Pulmonary artery endothelial cell (primary cell): Measurements from ENCODE around the gene MMADHC. TPM values are rescaled to one million over a fixed set of nuclear protein-coding genes. Genes with fewer than 3 reads are reported as not detected.
A peak's percentile ranks its signal among the peaks of the same experiment; 100 is the strongest.

Experiments used
- DNase-seq: peaks from one replicate; pipeline ENCODE4 v3.0.0-alpha.2; 2011; ENCODE audit warnings: low read depth, low spot score
- total RNA-seq: library from RNA; depleted of rRNA; stranded (reverse); fragments of >200 nt; gene quantifications from 2 replicates; pipeline ENCODE4 v1.2.3, GENCODE V29; 2014

MMADHC gene
- total RNA-seq = 174 and 204 TPM in 2 replicates

DNA sequence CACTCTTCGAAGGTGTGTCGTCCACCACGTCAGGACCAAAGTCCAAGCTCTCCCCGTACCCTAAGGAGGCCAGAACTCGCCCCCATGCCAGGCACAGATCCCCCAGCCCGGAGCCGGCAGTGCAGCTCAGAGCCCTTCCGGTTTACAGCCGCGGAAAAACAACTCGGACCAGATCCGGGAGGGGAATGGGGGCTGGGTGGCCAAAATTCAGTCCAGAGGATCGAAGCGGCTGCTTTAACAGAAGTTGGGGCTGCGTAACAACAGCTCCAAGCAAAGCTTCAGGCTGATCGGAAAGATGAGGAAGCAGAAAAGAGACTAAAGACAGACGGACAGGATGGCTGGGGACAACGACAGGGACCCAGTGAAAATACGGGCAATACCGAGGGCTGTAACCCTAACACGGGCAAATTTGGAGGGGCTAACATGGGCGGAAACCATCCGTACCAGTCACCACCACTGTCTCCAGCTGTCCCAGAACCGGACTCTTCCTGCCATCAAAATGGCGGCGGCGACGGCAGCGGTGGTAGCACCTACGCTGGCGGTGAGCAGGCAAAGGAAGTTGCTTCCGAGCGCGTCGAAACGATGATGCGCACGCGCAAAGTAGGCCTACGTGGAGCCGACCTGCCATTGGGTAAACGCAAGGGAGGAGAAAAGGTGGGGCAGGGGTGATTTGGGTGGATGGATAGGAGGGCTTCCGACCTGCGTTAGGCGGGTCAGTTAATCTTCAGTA lies at the start of gene MMADHC:
TSS of gene MMADHC (minus strand) at position 556 of the 730 bp plus-strand sequence. CDS start 678 bp downstream, outside the sequence.
- peak; percentile 88 for DNase-seq

- no peak for DNase-seq
Observed at GRCh38 chr2:149634103-149634502, 46.5 kb upstream of the MMADHC start.

DNA sequence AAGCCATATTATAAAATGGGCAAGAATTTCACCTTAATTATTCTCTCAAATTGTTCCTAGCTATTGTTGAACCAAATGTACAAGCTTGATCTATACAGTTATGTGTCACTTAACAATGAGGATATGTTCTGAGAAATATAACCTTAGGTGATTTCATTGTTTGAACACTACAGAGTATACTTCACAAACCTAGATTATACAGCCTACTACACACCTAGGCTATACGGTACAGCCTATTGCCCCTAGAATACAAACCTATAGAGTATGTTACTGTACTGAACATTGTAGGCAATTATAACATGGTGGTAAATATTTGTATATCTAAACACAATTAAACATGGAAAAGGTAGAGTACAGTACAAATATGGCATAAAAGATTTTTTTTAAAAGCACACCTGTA lies 42.9 kb upstream of the MMADHC start:
- no peak for DNase-seq

GRCh38 chr2:149629026-149629425 lies 41.5 kb upstream of the MMADHC start:
- no peak for DNase-seq

DNA sequence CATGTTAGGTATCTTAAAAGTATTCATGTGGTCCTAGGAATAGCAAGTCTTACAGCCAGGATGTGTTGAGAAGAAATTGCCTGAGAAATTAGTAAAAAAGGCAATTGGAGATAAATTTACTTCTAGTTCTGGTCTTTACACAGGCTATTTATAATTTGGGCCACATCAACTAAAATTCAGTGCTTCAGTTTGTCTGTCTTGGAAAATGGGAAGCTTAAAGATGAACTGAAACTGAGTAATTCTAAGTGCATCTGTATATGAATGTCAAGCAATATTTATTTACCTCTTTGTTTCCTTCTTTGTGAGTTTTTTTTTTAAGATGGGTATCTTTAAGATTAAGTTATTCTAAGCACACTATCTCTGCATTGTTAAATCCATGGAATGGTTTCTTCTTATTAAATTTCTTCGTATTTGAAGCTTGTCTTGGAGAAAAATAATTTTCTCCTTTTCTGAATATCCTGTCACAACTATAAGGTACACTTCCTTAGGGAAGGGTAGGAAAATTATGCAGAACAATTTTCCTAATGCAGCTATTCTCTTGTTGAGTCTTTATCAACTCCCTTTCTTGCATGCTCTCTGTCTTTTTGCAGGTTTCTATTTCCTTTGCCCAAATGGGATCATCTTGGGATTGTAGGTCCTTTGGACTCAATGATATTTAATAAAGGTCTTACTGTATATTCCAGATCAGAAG lies 39.7 kb upstream of the MMADHC start:
- no peak for DNase-seq

- DNase-seq = no peak
Observed at GRCh38 chr2:149625671-149626070, 38.1 kb upstream of the MMADHC start.

DNA sequence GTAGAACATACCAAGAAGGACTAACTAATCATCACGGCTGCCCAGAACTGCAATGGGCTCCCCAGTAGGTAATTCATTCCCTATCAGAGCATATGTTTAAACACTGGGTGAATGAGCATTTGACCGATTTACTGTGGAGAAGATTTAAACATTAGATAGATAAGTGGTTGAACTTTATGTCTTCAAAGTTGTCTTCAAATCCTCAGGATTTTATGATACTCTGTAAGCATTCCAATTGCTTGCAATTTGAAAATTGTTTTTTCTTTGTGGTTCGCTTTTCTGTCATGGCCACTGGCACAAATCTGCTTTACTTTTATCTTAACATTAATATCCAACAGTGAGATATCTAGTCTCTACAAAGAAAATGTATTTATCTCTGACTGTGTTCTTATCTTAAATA lies 37.7 kb upstream of the MMADHC start:
- DNase-seq = no peak

- no peak for DNase-seq
Observed at GRCh38 chr2:149622343-149622742, 34.8 kb upstream of the MMADHC start.

GRCh38 chr2:149617476-149617875 lies 29.9 kb upstream of the MMADHC start:
- no peak for DNase-seq

GRCh38 chr2:149616681-149617456 lies 29.3 kb upstream of the MMADHC start:
- DNase-seq = no peak

DNA sequence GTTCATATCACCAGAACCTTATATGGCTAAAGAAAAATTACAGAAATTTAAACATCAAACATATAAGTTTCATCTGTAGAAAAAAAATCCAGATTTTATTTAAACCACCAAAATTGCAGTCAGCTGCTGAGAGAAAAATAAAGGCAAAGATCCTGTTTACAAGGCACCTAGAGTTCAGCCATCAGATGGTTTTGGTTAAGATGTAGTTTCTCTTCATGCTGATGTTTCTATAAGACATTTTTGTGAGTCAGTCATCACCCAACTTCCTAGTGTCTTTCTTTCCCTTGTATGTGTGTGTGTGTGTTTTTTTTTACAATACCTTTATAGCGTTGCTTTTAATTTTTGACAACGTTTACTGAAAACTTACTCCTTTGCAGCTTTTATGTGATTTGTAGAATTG lies 26.1 kb upstream of the MMADHC start:
- DNase-seq = no peak

- no peak for DNase-seq
Observed at GRCh38 chr2:149612122-149612521, 24.5 kb upstream of the MMADHC start.

DNA sequence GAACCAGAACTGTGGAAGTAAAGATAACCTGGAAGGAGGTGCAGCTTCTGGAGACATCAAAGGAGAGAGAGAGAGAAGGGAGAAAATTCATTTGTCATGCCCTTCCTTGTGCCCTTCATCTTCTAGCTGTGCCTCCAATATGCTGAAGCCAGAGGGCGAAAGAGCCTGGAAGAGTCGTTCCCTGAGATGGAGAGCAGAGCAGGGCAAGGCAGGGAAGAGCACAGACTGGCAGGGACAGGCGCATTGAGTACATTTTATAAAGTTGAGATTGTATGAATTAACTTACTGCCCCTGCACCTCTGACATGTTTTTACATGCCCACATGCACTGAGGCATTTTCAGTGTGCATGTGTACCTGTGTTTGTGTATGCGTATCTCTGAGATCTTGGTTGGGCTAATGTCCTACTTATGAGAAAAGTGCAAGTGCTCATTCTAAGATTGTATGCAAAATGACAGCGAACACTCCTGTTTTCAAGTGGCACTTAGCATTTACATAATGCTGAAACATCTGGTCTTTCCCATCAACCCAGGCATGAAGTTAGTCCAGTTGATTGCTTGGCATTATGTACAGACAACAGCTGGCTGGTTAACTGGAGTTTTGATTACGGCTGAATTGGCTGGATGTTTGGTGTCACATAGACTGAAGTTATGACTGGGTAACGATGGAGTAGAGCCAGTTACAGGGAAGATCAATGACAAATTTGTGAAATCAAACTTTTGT lies 23.7 kb upstream of the MMADHC start:
- no peak for DNase-seq

- DNase-seq = no peak
Observed at GRCh38 chr2:149606251-149606811, 18.8 kb upstream of the MMADHC start.

GRCh38 chr2:149603248-149603647 lies 15.7 kb upstream of the MMADHC start:
- no peak for DNase-seq

DNA sequence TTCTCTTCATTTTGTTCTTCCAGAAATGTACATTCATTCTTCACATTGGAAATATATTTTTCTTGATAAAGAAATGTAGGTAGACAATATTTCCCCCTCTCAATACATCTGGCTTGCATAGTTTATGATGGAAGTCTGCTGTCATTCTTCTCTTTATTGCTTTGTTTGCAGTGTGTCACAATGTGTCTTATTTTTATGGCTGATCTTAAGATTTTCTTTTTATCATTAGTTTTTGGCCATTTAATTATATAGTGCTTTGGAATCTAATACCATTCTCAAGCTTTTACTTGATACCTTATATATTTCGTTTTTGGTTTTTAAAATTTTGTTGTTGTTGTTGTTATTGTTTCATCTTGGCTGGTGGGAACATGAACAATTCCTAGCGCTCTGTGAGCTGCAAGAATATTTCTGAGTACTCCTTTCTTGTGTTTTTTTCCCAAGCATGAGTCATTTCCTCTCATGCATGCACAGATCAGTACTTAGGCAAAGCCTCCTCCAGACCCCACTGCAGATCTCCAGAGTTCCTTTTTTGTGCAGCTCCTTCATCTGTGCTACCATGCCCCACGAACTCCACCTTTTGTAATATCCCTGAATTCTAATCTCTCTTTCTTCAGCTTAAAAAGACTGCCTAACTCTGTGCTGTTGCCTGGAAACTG lies 13.7 kb upstream of the MMADHC start:
- no peak for DNase-seq

- DNase-seq = peak; percentile 76
Observed at GRCh38 chr2:149597668-149598326, 10.2 kb upstream of the MMADHC start.

- no peak for DNase-seq
Observed at GRCh38 chr2:149597050-149597667, 9.6 kb upstream of the MMADHC start.

- no peak for DNase-seq
Observed at GRCh38 chr2:149596471-149596870, 8.9 kb upstream of the MMADHC start.
